DND-41 (cell line): ENCODE results near the gene SDR39U1.

Experiments
- ATAC-seq: fragments of 200-7000 bp; cut with Tn5 transposase; 3 replicates; pipeline ENCODE4 v1.9.1; 2021; ENCODE audit warnings: low read depth; ENCODE audit not compliant: insufficient read depth
- DNase-seq: peaks from one replicate; pipeline ENCODE4 v3.0.0-alpha.2; 2020
- H2AFZ ChIP-seq: 2 replicates; pipeline ENCODE4 v1.6.0; 2012; ENCODE audit warnings: low read depth, low read length
- H3K27ac ChIP-seq: 2 replicates; pipeline ENCODE4 v1.5.1; 2012; ENCODE audit warnings: low read length, inconsistent platforms
- H3K27me3 ChIP-seq: fragments of 200-600 bp; sonication (generic); 2 replicates; pipeline ENCODE4 v1.6.0; 2012; ENCODE audit warnings: low read length, mild to moderate bottlenecking, inconsistent platforms; ENCODE audit not compliant: insufficient read depth, poor library complexity
- H3K36me3 ChIP-seq: 2 replicates; pipeline ENCODE4 v1.5.1; 2012; ENCODE audit warnings: low read length, inconsistent platforms; ENCODE audit not compliant: insufficient read depth
- H3K4me1 ChIP-seq: 2 replicates; pipeline ENCODE4 v1.5.1; 2012; ENCODE audit warnings: mild to moderate bottlenecking, low read length; ENCODE audit not compliant: insufficient read depth
- H3K4me2 ChIP-seq: 2 replicates; pipeline ENCODE4 v1.6.0; 2012; ENCODE audit warnings: mild to moderate bottlenecking, moderate library complexity, low read length, inconsistent platforms; ENCODE audit not compliant: insufficient read depth
- H3K4me3 ChIP-seq, 2 experiments: fragments of 200-600 bp in 1 of 2; shearing (Covaris generic) in 1 of 2; 2 replicates each; pipeline ENCODE4 v1.5.1; 2012 to 2016; ENCODE audit warnings: inconsistent platforms in 2 of 2, low read length in 2 of 2, mild to moderate bottlenecking in 2 of 2, low read depth in 1 of 2, moderate library complexity in 1 of 2
- H3K79me2 ChIP-seq: 2 replicates; pipeline ENCODE4 v1.6.0; 2012; ENCODE audit warnings: low read length, inconsistent platforms; ENCODE audit not compliant: insufficient read depth
- H3K9ac ChIP-seq: 2 replicates; pipeline ENCODE4 v1.6.0; 2012; ENCODE audit warnings: low read depth, mild to moderate bottlenecking, inconsistent platforms, low read length, moderate library complexity
- H3K9me3 ChIP-seq: 2 replicates; pipeline ENCODE4 v1.5.1; 2012; ENCODE audit warnings: low read length, moderate library complexity, mild to moderate bottlenecking, inconsistent platforms; ENCODE audit not compliant: insufficient read depth, severe bottlenecking
- H4K20me1 ChIP-seq: 2 replicates; pipeline ENCODE4 v1.6.0; 2012; ENCODE audit warnings: low read length; ENCODE audit not compliant: insufficient read depth
- CTCF ChIP-seq: IDR thresholded peaks from 2 replicates; pipeline ENCODE4 v1.5.1; 2012; ENCODE audit warnings: borderline replicate concordance, low read length, moderate library complexity, mild to moderate bottlenecking; ENCODE audit not compliant: poor library complexity, severe bottlenecking; ENCODE audit errors: extremely low read depth
- EZH2 ChIP-seq: IDR thresholded peaks from 3 replicates; pipeline ENCODE4 v1.6.1; 2012; ENCODE audit warnings: borderline replicate concordance, low read depth, mild to moderate bottlenecking, moderate library complexity, low read length, inconsistent platforms; ENCODE audit not compliant: severe bottlenecking

The SDR39U1 gene

GRCh38 chr14:24427537-24428508 lies 14.8 kb downstream of the SDR39U1 start:
- H3K36me3 ChIP-seq: peaks cover 23% of the 10 kb centered on the region
- no peak for TF ChIP-seq EZH2
- no peak for TF ChIP-seq CTCF
- no peak overlapping the region for H2AFZ ChIP-seq
- DNase-seq (no peak), ATAC-seq (no peak)
- no peak overlapping the region for H3K27ac ChIP-seq
- no peak overlapping the region for H3K4me3 ChIP-seq
- H4K20me1 ChIP-seq: peaks cover 24% of the 10 kb centered on the region
- H3K79me2 ChIP-seq: peaks cover 28% of the 10 kb centered on the region
- H3K9me3 ChIP-seq: no peaks in the 10 kb centered on the region
- H3K27me3 ChIP-seq: peaks cover 5% of the 10 kb centered on the region
- H3K4me2 ChIP-seq: no peak overlapping the region
- peaks cover 50% of the 10 kb centered on the region for H3K4me1 ChIP-seq
- peak overlapping the region; percentile 94; the same call in 1 of the 2 replicates for H3K9ac ChIP-seq

- TF ChIP-seq CTCF: no peak
- TF ChIP-seq EZH2: no peak
- Histone ChIP-seq H3K79me2 (peaks cover 28% of the 10 kb centered on the region), H3K27me3 (peaks cover 5% of the 10 kb centered on the region), H3K9ac (no peak overlapping the region), H3K4me1 (peaks cover 55% of the 10 kb centered on the region), H4K20me1 (peaks cover 17% of the 10 kb centered on the region), H3K4me2 (no peak overlapping the region), H3K27ac (no peak overlapping the region), H3K9me3 (no peaks in the 10 kb centered on the region), H3K36me3 (peaks cover 15% of the 10 kb centered on the region), H2AFZ (no peak overlapping the region), H3K4me3 (no peak overlapping the region)
- ATAC-seq: no peak
- no peak for DNase-seq
Observed at GRCh38 chr14:24426912-24427536, 15.6 kb downstream of the SDR39U1 start.

- H3K4me1 ChIP-seq: peaks cover 51% of the 10 kb centered on the region
- no peak overlapping the region for H3K4me2 ChIP-seq
- no peaks in the 10 kb centered on the region for H3K9me3 ChIP-seq
- no peak overlapping the region for H3K27ac ChIP-seq
- no peak overlapping the region for H3K9ac ChIP-seq
- peaks cover 8% of the 10 kb centered on the region; the same call in 1 of the 2 replicates for H3K36me3 ChIP-seq
- peaks cover 5% of the 10 kb centered on the region for H3K27me3 ChIP-seq
- no peak overlapping the region for H3K4me3 ChIP-seq
- H2AFZ ChIP-seq: no peak overlapping the region
- no peak for ATAC-seq
- TF ChIP-seq CTCF: no peak
- TF ChIP-seq EZH2: no peak
- no peak for DNase-seq
- peaks cover 10% of the 10 kb centered on the region for H4K20me1 ChIP-seq
- H3K79me2 ChIP-seq: peaks cover 23% of the 10 kb centered on the region
Observed at GRCh38 chr14:24426150-24426911, 16.2 kb downstream of the SDR39U1 start.
